Pulmonary artery endothelial cell (primary cell): Measurements from ENCODE around the gene BAK1. TPM values are rescaled to one million over a fixed set of nuclear protein-coding genes. Genes with fewer than 3 reads are reported as not detected.

Experiments used
- DNase-seq: peaks from one replicate; pipeline ENCODE4 v3.0.0-alpha.2; 2011; ENCODE audit warnings: low read depth, low spot score
- total RNA-seq: library from RNA; depleted of rRNA; stranded (reverse); fragments of >200 nt; gene quantifications from 2 replicates; pipeline ENCODE4 v1.2.3, GENCODE V29; 2014

Gene BAK1
- total RNA-seq, 1 donor from 2014 or later, result 22.9 TPM

GRCh38 chr6:33587529-33587928, 7.5 kb upstream of the BAK1 start:
- DNase-seq, result no peak

GRCh38 chr6:33586108-33586640, 6.1 kb upstream of the BAK1 start:
- DNase-seq, result no peak

- DNase-seq, result no peak
Measured at GRCh38 chr6:33585403-33586107, 5.5 kb upstream of the BAK1 start.

- no peak for DNase-seq
Measured at GRCh38 chr6:33584700-33585402, 4.8 kb upstream of the BAK1 start.

GRCh38 chr6:33583591-33584155, 3.6 kb upstream of the BAK1 start:
- no peak for DNase-seq

GRCh38 chr6:33581186-33581585, 1.1 kb upstream of the BAK1 start:
- no peak for DNase-seq

GRCh38 chr6:33578588-33579011, 1.5 kb downstream of the BAK1 start:
- DNase-seq, result no peak

- DNase-seq, result no peak
Measured at GRCh38 chr6:33578164-33578563, 1.9 kb downstream of the BAK1 start.

- no peak for DNase-seq
Measured at GRCh38 chr6:33577718-33578117, 2.4 kb downstream of the BAK1 start.

- no peak for DNase-seq
Measured at GRCh38 chr6:33577106-33577535, 3.0 kb downstream of the BAK1 start.

- DNase-seq, result no peak
Measured at GRCh38 chr6:33576668-33577067, 3.4 kb downstream of the BAK1 start.

GRCh38 chr6:33575211-33575610, 4.9 kb downstream of the BAK1 start:
- DNase-seq, result no peak

- DNase-seq, result no peak
Measured at GRCh38 chr6:33571637-33572316, 8.3 kb downstream of the BAK1 start.

GRCh38 chr6:33570806-33571636, 9.1 kb downstream of the BAK1 start:
- DNase-seq, result no peak

- no peak for DNase-seq
Measured at GRCh38 chr6:33568826-33569570, 11.1 kb downstream of the BAK1 start.

- no peak for DNase-seq
Measured at GRCh38 chr6:33567836-33568235, 12.2 kb downstream of the BAK1 start.

GRCh38 chr6:33566182-33567084, 13.6 kb downstream of the BAK1 start:
- DNase-seq, result no peak

GRCh38 chr6:33558801-33559200, 21.3 kb downstream of the BAK1 start:
- DNase-seq, result no peak

GRCh38 chr6:33557376-33557775, 22.7 kb downstream of the BAK1 start:
- no peak for DNase-seq
